Activated gamma-delta T cell treated with anti-CD3 and anti-CD28 coated beads, Interleukin-2, amount 50 U/mL, for 16 hours (primary cell): ENCODE results near the gene SPAG6.
"Not testable (repeated sequence)": the region's sequence is repeated elsewhere in the genome, so short reads cannot be mapped to it uniquely, and the experiment has no call there.

Source experiments
- DNase-seq: peaks from one replicate; pipeline ENCODE4 v3.0.0-alpha.2; 2020; ENCODE audit warnings: low read depth

The SPAG6 gene

DNA sequence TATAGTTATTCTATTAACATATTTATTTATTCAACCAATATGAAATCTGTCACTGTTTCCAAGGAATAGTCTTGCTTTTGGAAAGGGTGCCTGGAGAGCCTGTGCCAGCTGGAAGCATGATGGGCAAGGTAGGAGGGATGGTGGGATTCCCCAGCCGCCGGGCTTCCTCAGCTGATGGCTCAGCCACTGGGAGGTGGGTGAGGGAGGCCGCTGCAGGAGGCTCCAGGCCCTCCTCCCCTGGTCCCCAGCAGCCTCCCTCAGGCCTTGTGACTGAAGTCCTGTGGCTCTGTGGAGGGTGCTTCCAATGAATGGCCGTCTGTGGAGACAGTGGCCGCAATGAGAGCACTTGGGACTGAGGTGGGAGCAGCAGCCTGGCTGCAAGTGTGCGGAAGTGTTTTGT is 27.0 kb downstream of the SPAG6 start:
- no peak for DNase-seq

DNA sequence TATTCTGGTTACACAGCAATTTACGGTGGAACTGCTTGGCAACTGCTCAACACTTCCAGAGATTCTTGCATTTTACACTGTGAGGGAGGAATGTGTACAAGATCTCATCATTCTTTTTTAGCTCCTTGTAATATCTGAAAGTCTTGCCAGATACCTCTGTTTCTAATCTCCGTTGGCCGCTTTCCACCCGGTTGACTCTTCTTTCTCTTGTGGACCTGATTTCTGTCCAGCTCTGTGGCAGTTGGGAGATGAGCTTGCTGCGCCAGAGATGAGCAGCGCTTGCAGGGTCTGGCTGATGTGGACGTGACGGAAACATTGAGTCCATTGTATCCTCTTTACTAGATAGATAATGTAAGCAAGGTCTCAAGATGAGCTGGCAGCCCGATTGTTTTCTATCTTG is 27.6 kb downstream of the SPAG6 start:
- no peak for DNase-seq

DNA sequence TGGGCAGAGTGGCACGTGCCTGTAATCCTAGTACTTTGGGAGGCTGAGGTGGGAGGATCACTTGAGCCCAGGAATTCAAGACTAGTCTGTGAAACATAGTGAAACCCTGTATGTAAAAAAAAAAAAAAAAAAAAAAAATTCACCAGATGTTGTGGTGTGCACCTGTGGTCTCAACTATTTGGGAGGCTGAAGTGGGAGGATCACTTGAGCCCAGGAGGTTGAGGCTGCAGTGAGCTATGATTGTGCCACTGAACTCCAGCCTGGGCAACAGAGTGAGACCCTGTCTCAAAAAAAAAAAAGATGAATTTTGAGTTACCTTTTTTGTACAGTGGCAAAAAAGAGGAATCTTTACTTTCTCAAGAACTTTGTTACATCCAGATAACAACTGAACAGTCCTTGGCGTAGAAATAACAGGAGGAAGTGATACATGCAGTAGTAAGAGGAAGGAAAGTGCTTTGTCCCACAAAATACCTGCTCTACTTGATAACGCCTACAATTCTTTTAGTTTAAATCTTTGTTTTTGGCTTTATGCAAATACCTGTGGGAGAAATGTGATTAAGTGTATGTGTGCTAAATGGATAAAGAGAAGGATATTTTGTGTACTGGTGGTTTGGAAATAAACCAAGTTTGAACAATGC is 29.3 kb downstream of the SPAG6 start:
- no peak for DNase-seq

DNA sequence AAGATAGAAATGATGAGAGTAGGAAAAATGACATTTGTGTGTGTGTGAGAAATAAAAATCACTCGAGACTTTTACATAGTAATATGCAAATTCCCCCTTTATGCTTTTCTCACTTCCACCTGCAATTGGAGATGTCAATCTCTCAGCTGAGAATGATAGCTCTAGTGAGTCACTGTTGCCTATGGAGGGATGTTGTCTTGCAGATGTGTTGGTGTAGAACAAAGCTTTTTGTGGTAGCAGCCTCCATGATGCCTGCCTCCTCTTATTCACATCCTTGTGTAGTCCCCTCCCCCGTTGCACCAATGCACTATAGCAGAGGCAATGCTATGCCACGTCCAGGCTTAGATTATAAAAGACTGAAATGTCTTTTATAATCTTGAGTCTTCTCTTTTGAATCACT is 33.8 kb downstream of the SPAG6 start:
- no peak for DNase-seq

DNA sequence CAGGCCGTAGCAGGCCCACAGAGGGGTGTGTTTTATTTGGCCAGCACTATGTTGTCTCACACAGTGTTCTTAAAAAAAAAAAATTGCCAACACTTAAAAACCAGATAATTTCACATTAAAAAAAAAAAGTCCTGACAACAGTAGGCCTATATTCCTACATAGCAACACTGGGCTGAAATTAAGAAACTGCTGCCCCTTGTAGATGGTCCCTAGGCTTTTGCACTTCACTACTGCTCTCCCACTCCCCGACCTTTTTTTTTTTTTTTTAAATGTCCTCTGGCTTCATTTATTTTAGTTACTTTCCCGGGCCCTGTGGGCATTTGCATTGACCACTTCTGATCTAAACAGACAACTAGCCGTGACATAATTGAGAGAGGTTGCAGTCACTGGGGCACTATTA is 36.0 kb downstream of the SPAG6 start:
- DNase-seq: no peak

DNA sequence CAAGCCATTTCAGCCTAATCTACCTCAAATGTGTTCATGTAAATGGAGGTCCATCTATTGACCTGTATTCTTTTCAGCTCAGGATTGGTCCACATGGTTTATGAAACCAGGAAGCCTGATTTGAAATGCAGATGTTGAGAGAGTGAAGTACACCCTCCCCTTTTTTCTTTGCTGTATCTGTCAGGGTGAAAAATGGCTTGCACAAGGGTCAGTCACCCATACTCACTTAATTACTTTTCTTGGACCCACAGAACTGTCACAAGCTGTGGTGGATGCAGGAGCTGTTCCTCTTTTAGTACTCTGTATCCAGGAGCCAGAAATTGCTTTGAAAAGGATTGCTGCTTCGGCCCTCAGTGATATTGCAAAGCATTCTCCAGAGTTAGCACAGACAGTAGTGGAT is 41.2 kb downstream of the SPAG6 start:
- no peak for DNase-seq

DNA sequence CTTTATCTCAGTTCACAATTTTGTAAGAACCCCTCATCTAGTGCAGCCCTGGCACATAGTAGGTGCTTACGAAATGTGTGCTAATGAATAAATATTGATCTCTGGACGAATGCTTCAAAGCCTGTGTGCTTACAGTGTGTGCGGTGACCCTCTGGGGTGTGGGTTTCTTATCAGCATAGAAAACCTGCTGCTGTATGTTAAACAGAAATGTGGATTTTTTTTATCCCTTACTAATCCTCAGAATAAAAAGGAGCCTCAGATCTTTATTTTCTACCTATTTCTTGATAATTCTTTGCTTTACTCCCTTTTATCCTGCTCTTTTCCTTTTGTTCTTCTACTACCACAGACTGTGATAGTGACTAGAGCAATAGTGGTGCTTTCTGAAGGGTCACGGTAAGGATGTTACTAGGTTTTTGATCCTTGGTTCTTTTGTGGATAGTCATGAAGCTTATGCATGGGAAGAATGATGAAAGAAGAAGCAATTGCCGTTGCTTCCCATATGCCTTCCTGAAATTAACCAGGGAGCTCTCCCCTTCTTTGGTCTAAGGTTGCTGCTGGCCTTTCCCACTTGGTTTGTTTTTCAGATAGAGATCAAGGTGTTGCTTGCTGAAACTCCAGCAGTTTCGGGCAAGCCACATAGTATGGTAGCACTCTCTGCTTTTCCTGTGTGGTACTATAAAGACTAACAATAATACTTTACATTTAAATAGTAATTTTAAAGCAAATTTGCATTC is 44.7 kb downstream of the SPAG6 start:
- DNase-seq: no peak

DNA sequence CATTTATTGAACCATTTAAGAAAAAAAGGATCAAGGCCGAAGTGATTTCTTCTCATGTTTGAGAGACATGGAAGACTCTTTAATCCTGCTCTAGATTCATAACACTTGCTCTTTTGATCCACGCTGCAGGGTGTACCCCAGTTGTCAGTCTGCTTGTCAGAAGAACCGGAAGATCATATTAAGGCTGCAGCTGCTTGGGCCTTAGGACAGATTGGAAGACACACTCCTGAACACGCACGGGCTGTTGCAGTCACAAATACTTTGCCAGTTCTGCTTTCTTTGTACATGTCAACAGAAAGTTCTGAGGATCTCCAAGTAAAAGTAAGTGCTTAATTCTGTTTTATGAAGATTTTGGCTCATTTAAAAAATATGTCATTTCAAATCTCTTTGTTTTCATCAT is 46.3 kb downstream of the SPAG6 start:
- DNase-seq: no peak

DNA sequence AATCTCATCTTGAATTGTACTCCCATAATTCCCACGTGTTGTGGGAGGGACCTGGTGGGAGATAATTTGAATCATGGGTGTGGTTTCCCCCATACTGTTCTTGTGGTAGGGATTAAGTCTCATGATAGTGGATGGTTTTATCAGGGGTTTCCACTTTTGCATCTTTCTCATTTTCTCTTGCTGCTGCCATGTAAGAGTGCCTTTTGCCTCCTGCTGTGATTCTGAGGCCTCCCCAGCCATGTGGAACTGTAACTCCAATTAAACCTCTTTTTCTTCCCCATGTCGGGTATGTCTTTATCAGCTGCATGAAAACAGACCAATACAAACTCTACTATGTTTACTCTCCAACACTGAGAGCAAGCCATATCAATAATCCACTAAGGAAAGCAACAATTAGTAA is 50.9 kb downstream of the SPAG6 start:
- not testable (repeated sequence) for DNase-seq

DNA sequence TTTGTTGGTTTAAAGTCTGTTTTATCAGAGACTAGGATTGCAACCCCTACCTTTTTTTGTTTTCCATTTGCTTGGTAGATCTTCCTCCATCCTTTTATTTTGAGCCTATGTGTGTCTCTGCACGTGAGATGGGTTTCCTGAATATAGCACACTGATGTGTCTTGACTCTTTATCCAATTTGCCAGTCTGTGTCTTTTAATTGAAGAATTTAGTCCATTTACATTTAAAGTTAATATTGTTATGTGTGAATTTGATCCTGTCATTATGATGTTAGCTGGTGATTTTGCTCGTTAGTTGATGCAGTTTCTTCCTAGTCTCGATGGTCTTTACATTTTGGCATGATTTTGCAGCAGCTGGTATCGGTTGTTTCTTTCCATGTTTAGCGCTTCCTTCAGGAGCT is 61.6 kb downstream of the SPAG6 start:
- DNase-seq: not testable (repeated sequence)

DNA sequence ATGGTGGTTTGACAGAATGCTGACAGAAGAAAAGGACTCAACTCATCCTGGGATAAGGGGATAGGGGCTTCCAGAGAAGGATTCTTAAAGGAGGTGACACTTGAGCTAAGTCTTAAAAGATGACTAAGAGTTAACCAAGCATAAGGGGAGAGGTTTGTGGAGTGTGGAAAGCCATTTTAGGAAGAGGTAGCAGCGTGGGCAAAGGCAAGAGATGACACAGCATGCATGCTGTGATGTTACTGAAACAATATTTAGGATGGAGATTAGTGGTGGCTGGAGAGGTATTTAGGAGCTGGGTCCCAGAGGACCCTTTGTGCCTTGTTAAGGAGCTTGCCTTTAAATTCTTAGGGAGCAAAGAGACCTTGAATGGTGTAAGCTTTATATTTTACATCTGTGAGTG is 65.1 kb downstream of the SPAG6 start:
- DNase-seq: no peak

DNA sequence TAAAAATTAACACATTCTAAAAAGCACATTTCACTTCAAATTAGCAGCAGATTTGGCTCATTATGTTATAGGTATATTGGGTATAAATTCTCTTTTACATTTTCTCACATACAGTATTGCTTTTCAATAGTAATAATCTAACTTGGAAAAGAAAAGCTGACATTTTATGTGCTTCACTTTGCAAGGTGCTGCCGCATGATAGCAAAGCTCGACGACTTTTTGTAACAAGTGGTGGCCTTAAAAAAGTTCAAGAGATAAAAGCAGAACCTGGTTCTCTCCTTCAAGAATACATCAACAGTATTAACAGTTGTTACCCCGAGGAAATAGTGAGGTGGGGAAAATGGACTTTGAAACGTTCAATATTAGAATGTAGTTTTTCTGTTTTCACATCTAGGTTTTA is 65.5 kb downstream of the SPAG6 start:
- no peak for DNase-seq

DNA sequence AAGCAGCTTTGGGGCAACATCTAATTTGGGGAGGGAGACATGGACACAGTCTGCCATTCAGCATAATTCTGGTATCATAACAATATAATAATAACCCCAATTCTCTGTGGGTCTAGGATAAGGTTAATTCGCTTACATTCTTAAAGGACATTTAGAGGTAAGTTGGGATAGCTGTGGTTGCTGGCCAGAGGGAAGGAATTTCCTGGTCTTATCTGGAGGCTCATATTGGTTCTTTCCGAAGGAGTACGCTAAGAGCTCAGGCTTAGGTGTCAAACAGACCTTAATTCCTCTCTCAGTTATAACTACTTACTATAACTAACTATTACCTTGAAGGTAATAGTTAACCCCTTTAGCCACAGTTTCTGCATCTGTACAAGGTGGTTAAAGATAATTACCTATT is 68.8 kb downstream of the SPAG6 start:
- no peak for DNase-seq

DNA sequence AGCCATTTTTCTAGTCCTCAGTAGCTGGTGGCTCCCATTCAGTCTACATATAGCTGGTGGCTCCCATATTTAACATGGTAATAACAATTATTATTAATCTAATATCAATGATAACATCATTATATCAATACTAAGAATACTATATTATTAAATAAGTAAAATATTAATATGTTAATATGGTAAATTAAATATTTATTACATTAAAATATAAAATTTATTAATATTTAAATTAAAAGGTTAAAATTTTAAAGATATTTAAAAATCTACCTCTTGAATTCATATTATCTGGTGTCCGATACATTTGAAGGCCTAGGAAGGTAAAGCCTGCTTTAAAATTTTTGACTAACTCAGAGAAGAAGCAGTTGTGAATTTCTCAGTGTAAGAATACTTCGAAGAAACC is 69.8 kb downstream of the SPAG6 start:
- DNase-seq: no peak

DNA sequence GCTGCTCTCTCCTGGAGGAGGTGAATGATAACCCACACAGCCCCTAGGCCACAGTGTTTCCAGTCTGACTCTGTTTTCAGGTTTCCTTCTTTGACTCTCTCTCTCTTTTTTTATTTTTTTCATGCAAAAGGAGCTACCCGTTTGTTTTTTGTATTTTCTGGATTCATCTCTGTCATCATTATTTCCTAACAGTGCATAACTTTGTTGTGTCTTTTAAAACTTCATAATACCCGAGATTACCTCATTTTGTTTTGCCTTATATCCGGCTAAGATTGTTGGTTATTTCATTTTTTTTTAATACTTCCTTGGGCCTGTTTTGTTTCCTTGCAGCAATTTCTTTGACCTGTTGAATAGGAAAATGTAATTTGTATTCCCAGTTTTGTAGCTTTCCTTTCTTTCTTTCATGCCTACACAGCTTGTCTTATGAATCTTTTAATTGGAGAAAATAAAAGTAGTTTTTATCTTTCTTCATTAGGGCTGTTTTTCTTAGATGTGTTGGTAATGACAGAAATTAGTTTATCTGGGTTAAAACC is 72.5 kb downstream of the SPAG6 start:
- no peak for DNase-seq

DNA sequence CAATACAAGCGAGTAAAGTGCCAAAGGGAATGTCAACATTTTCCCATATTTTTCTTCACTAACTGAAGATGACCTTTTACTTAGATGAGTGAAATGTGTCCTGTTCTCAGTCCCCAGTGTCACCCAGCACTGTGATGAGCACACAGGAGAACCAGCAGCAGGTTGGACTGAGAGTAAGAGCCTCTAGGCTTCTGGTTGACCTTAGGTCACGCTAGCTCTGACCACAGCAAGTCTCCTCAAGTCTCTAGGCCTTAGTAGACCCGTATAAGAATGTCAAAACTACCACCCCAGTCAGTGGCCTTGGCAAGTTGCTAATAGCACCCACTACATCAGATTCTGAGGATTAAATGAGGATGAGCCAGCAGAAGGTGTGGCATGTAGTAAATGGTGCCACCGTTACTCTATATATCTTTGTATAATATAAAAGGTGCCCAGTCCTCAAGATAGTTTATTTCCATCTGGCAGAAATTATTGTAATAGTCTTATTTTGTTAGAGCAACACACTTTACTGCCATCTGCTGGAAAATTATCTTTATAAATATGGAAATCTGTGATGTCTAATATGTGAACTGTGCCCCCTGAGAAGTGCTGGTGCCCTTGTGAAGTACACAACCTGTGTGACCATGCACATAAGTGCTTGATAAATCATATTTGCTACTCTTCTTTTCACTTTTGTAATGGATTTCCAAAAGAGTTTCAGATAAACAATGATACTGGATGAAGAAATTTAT is 75.7 kb downstream of the SPAG6 start:
- DNase-seq: no peak

DNA sequence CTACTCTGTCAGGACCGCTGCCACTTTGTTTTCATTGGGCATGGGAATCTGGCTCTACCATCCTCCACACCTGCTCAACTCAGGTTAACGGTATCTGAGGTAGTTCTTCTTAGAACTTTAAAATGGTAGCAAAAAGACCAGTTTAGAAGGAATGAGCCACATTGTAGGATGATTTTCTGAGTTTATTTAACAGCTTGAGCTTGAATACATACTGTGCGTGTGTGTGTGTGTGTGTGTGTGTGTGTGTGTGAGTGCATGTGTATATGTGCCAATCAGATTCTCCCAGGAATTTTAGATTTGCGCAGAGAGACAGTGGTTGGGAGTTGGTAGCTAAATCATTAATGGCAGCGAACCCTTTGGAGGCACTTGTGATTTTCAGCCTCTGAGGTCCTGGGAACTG is 81.4 kb downstream of the SPAG6 start:
- no peak for DNase-seq

DNA sequence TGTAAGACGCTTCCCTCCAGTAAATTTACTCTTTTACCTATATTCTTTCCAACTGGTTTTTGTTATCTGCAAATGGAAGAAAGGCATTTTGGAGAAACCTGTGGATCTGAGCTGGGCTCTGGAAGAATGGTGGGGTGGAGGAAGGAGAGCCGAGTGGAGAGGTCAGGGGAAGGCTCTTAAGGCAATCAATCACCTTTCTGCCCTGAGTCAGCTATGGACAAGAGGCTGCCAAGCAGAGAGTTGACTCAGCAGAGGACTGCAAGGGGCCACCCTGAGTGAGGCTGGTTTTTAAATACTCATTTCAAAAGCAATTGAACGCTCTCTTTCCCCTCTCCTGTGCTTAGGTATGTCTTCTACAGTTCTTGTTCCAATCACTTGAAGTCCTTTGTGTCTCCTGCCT is 81.8 kb downstream of the SPAG6 start:
- DNase-seq: no peak

DNA sequence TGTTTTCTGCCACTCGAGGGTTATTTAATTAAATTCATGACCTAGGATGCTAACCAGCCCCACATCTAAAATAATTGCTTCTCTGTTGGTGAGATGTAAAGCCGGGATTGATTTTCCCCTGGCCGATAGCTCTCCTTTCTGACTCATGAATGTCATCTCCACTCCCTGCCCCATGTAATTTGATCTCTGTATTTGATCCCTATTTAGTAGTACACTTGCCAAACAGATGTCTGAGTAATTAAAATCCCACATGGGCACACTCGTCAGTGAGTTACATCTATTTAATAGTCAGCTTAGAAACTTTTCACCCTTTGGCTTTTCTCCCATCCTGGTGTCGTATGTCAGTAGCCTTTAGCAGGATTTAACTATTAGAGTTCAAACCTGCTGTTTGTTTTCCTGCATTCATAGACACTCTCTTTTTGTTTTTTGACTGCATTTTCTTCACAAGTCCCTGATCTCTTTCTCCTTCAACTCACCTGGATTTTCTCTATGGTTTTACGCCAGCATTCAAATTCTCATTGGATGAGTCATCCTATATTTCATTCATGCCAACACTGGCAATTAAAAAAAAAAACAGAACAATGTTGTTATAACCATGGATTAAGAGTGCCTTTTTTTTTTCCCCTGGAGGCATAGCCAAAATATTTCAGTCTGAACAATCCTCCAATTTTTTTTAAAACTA is 82.7 kb downstream of the SPAG6 start:
- DNase-seq: no peak

DNA sequence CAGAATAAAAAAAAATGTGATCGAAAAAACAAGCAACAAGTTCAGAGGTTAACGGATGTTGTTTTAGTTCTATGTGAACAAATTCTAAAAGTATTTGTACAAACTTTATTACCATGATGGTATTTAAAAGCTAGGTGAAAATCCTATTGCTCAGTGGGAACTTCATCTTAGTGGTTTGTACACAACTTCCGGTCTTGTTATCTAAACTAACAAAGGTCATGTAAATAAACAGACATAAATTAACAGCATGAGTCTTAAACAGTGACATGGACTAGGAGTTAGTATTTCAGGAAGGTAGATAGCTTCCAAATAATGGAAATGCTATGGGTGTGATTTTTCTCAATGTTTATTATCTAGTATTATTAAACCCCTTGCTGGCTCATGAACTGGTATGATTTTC is 83.8 kb downstream of the SPAG6 start:
- DNase-seq: no peak

DNA sequence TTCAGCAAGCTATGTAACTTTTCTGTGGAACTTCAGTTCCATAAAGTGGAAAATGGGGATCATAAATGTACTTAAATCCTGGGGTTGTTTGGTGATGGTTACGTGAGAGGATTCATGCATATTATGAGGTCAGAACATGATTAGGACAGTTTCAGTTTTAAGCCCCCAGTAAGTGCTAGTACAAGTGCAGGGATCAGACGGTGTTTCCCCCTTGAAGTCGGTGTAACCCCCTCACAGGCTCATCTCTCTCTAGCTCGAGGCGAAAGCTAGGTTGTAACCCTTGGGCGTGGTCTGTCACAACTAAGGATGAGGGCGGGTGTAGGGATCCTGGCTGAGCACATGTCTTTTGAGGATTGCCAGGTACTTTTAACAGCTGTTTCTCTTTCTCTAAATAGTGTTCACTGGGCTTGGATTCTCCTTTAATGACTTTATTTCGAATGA is 84.7 kb downstream of the SPAG6 start:
- no peak for DNase-seq

DNA sequence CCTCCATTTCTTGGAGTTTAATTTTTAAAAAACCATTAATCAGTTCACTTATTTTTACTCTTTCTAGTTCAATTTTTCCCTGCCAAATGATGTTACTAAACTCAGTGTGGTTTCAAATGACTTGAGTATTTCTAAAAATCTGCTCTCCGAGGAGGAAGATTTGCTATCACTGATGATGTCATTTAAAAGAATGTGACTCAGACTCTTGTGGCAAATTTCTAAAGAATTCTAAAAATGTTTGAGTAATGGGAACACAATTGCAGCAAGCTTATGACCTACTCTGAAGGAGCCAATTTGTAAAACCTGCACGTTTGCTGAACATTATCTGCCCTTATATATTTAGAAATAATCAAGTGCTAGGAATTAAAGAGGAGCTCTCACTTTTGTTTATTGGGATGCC is 88.6 kb downstream of the SPAG6 start:
- DNase-seq: no peak

DNA sequence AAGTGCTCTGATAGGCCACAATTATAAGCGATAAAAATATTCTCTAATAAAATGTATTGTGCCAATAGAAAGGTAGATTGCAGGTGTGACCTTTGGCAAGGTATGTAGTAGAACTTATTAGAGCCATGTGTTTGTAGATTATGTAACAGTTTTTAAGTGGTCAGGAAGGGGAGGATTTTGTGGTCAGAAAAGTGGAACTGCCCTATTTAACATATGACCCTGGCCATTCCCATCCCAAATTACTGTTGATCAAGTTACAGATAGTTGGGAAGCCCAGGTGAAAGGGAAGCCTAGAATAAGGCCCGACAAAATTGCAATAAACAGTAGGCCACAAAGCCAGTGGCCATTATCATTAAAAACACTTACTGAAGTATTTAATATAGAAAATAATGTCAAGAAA is 89.2 kb downstream of the SPAG6 start:
- DNase-seq: no peak
